ENCODE results near the gene CIPC.

CIPC gene, protein sequence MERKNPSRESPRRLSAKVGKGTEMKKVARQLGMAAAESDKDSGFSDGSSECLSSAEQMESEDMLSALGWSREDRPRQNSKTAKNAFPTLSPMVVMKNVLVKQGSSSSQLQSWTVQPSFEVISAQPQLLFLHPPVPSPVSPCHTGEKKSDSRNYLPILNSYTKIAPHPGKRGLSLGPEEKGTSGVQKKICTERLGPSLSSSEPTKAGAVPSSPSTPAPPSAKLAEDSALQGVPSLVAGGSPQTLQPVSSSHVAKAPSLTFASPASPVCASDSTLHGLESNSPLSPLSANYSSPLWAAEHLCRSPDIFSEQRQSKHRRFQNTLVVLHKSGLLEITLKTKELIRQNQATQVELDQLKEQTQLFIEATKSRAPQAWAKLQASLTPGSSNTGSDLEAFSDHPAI

GRCh38 chr14:77097700-77098528 lies at the start of gene CIPC:
Gene CIPC, plus strand, starts transcription at chr14:77098258. Its CDS starts 7,451 bp downstream, at chr14:77105709.
- TF ChIP-seq, protein P1, sequence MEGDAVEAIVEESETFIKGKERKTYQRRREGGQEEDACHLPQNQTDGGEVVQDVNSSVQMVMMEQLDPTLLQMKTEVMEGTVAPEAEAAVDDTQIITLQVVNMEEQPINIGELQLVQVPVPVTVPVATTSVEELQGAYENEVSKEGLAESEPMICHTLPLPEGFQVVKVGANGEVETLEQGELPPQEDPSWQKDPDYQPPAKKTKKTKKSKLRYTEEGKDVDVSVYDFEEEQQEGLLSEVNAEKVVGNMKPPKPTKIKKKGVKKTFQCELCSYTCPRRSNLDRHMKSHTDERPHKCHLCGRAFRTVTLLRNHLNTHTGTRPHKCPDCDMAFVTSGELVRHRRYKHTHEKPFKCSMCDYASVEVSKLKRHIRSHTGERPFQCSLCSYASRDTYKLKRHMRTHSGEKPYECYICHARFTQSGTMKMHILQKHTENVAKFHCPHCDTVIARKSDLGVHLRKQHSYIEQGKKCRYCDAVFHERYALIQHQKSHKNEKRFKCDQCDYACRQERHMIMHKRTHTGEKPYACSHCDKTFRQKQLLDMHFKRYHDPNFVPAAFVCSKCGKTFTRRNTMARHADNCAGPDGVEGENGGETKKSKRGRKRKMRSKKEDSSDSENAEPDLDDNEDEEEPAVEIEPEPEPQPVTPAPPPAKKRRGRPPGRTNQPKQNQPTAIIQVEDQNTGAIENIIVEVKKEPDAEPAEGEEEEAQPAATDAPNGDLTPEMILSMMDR (IDR thresholded peaks at IDR 0.05; ENCODE audit: control extremely low read depth, extremely low read depth, low read depth, missing control alignments), result no peak
- ChIA-PET POLR2A (interaction anchor here (0.6 to 0.8 kb wide), 2 partner anchors 12 to 28 kb away, joined by 3 to 5 read pairs; no protein-coding TSS in a partner anchor), CTCF (interaction anchor here (0.6 to 7.7 kb wide), 18 partner anchors 9 to 225 kb away, joined by 3 to 108 read pairs (median 10); no protein-coding TSS in a partner anchor)
- DNase-seq (ENCODE audit: extremely low spot score), result peak; percentile 98

DNA sequence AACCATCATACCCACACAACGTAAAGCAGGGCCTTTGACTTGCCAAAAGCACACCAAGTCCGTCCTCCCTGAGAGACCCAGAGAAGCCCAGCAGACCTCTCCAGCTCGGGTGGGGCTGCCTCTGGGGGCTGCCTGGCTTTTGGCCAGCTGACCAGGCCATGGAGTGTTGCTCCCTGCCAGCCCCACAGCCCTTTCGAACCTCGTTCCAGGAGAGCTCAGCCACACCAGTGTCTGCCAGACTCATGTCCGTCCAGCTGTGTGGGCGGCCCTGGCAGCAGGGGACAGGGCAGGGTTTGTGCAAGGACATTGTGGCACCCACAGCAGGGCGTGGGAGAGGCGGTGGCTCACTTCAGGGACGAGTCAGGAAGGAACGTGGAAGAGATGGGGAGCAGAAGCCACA lies 46.9 kb upstream of the CIPC start:
- CTCF ChIA-PET, result interaction anchor here (1.1 to 13.5 kb wide), 5 partner anchors 20 to 178 kb away, joined by 3 to 247 read pairs (median 6); no protein-coding TSS in a partner anchor
- DNase-seq (ENCODE audit: extremely low spot score), result no peak
- TF ChIP-seq, protein P1 (IDR thresholded peaks at IDR 0.05; ENCODE audit: control extremely low read depth, extremely low read depth, low read depth, missing control alignments), result no peak
- POLR2A ChIA-PET, result no interaction called here

DNA sequence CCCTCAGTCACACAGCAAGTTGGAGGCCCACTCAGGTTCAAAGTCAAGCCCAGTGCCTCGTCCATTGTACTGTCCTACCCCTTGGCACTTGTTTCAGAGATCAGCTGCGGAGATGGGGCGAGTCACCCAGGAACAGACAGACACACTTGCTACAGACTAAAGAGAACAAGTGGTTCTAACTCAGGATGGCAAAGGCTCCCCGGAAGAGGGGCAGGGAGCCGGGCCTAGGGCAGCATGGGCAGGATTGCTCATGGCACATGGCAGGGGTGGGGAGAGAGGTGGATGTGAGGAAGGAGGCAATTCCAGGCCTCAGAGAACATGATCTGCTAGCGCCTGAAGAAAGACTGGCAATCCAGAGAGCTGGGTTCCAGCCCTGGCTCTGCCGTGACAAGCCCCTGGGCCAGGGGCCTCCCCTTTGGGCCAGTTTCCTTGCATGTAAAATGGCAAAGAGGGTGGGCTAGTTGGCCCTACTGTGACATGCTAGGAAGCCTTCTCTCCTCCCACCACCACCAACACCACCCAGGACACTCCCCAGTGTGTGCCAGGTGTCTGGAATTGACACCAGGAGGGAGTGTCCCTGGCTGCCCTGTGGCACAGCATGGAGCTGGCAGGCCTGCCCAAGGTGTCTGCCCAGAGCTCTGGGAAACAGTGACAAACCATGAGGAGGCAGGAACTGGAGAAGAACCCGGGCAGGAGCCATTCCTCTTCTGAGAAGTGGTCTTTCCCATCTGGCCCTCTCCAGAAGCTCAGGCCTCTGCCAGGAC lies 45.6 kb upstream of the CIPC start:
- POLR2A ChIA-PET, result no interaction called here
- CTCF ChIA-PET, result interaction anchor here (0.7 to 13.5 kb wide), 33 partner anchors 10 to 178 kb away, joined by 3 to 247 read pairs (median 5); no protein-coding TSS in a partner anchor
- TF ChIP-seq, protein P1 (IDR thresholded peaks at IDR 0.05; ENCODE audit: control extremely low read depth, extremely low read depth, low read depth, missing control alignments), result no peak
- no peak for DNase-seq (ENCODE audit: extremely low spot score)

DNA sequence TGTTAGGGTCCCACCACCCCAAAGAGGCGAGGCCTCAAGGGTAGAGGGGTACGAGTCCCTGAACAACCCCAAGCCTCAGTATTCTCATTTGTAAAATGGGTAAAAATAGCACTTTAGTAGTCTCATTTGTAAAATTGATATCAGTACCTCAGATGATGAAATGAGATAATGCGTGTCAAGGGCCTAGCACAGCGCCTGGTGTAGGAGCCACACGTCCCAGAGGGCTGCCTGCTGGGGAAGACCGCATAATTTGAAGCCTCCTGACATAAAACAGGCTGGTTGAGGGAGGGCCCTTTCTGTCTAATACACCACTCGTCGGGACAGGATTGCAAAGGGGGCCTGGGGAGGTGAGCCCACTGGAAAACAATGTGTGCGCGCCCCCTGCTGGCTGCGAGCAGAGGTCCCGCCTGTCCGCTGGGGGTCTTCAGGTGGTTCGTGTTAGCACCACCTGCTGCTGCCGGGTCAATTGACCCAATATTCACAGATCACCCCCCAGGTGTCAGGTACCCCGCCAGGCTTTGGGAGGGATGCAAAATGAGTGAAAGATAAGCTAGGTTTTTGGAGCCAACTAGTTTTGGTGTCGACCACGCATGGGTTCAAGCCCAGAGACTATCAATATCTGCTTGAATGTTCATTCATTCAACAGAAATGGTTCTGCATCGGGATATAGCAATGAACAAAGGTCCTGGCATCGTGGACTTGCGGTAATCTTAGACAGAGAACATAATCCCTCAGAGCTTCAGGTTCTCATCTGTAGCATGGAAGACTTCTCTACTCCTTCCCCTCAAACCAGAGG lies 44.8 kb upstream of the CIPC start:
- POLR2A ChIA-PET, result interaction anchor here (0.6 kb wide), 1 partner anchor 345 kb away, joined by 3 read pairs; no protein-coding TSS in a partner anchor
- CTCF ChIA-PET, result interaction anchor here (0.6 to 13.5 kb wide), 47 partner anchors 10 to 337 kb away, joined by 3 to 247 read pairs (median 4); no protein-coding TSS in a partner anchor
- peak; percentile 83 for DNase-seq (ENCODE audit: extremely low spot score)
- TF ChIP-seq, protein P1 (IDR thresholded peaks at IDR 0.05; ENCODE audit: control extremely low read depth, extremely low read depth, low read depth, missing control alignments), result peak; percentile 84

GRCh38 chr14:77055306-77055705 lies 42.8 kb upstream of the CIPC start:
- CTCF ChIA-PET, result interaction anchor here (1.0 to 13.5 kb wide), 7 partner anchors 9 to 181 kb away, joined by 3 to 247 read pairs (median 66); no protein-coding TSS in a partner anchor
- POLR2A ChIA-PET, result no interaction called here
- TF ChIP-seq, protein P1 (IDR thresholded peaks at IDR 0.05; ENCODE audit: control extremely low read depth, extremely low read depth, low read depth, missing control alignments), result no peak
- no peak for DNase-seq (ENCODE audit: extremely low spot score)

All from GM10248 (cell line).